Activated CD8-positive, alpha-beta memory T cell treated with anti-CD3 and anti-CD28 coated beads, Interleukin-2, amount 50 U/mL, for 4 hours (primary cell): Measurements from ENCODE around the gene TBC1D22A.

Experiments used
- DNase-seq: peaks from one replicate; pipeline ENCODE4 v3.0.0-alpha.2; 2020

Gene TBC1D22A

DNA sequence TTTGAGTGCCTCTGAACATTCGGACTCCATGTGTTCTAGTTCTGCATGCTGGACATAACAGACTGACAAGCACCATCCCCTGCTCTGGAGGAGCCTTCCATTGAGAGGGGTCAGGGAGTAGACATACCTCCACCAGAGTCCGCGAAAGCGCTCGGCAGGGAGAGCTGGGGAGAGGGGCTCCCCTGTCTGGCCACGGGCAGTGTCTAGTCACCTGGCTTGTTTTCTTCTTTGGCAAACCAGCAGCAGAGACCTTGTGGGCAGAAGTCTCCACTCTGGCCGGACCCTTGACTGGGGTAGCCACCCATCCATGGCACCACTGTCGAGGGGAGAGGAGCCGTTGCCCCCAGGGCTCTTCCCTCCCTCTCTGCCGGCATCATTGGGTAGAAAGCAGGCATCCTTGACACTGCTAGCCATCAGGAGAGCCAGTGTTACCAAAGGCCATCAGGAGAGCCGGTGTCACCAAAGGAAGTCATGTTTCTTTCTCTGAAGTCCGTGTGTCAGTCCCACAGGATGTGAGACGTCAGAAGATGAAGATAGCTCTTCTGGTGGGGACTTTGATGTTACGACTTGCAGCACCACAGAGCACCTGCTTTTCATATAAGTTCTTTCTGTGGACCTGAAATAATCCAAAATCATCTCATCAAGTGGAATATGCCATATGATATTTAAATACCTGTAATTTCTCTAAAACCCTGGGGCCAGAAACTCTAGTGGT, 305.6 kb downstream of the TBC1D22A start:
- DNase-seq, result no peak

DNA sequence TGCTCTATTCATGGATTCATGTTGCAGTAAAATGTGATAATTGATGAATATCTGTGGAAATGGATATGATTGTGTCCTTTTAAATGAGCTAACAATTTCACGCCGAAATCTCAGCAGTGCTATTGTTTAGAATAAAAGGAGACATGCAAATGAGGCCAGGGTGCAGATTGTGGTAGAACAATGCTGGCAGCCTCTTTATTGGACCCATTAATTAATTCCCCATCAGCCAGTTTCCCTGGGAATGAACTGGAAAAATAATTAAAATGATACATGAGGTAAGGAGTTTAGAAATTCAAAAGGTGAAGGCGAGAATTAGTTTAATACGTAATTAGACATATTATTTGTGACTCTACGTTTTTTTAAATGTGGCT, 306.2 kb downstream of the TBC1D22A start:
- no peak for DNase-seq

- no peak for DNase-seq
These were observed 306.8 kb downstream of the TBC1D22A start for GRCh38 chr22:47069270-47069669.

DNA sequence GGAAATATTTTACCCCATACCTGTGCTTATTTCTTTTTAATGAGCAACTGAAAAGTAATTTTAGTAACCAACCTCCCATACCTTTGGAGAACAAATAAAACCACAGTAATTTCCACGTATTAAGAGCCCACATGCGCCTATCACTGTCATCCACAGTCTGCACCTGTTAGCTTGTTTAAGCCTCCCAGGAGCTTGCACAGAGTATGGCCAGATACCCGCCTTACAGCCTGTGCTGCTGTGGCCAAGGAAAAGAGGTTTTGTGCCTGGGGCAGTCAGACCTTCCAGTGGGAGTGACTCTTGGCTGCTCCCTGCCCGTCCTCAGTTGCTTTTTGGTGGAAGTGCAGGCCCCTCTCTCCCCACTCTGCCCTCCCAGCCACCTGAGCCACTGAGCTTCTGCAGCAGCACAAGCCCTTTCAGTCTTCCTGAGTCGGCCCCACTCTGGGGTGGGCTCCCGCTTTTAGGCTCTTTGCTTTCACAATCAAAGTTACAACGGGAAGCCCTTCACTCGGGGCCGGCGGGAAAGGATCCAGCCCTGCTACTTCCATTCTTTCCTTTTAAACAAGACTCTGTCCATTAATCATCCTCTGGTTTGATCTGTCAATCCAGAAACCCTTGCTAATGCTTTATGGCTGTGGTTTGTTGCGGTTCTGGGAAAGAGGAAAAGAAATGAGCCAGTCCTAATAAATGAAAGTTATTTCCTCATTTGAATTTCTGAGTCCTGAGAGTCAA, 308.8 kb downstream of the TBC1D22A start:
- no peak for DNase-seq

- DNase-seq, result no peak
These were observed 309.6 kb downstream of the TBC1D22A start for GRCh38 chr22:47071807-47072641.

- no peak for DNase-seq
These were observed 310.2 kb downstream of the TBC1D22A start for GRCh38 chr22:47072642-47072967.

GRCh38 chr22:47073075-47073474, 310.6 kb downstream of the TBC1D22A start:
- DNase-seq, result no peak

- DNase-seq, result no peak
These were observed 311.7 kb downstream of the TBC1D22A start for GRCh38 chr22:47074105-47074504.

DNA sequence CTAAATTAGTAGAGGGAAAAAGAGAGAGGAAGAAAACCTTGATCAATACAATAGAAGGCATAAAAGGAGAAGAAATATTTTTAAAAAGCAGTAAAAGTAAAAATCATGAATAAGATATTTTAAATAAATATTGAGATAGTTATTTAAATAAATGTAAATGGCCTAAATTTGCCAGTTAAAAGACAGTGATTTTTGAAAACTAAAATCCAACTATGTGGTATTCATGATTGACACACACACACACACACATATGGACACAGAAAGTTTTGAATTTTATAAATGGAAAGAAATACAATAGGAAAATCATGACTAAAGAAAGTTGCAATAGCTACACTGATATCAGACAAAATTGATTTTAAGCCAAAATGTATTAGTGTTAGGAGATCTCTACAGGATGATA, 313.1 kb downstream of the TBC1D22A start:
- no peak for DNase-seq

DNA sequence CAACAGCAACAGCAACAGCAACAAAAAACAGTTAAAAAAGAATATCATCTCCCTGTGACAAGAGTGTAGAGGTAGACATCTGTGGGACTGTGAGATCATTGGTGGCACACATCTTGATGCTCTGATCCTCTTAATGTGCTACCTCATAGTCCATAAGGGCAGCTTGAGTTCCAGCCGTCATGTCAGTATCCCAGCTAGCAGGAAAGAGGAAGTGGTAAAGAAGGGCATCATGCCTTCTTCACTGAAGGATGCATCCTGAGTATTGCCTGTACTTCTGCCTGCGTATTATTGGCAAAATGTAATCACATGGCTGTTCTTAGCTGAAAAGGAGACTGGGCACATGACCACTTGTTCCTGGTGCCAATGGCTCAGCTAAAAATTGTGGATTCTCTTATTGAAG, 314.3 kb downstream of the TBC1D22A start:
- DNase-seq, result no peak

DNA sequence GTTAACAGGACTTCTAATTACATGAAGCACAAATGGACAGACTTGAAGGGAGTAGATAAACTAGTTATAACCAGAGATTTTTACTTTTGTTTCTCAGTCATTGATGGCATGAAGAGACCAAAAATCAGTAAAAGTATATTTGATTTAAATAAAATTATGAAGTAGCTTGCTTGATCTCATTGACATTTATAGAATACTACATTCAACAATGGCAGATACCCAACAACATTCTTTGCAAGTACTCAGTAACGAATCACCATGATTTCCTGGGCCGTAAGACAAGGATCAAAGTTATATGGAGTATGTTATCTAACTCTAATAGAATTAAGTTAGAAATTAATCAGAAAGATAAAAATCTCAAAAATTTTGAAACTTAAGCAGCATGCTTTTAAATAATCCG, 317.6 kb downstream of the TBC1D22A start:
- no peak for DNase-seq

GRCh38 chr22:47082505-47082904, 320.1 kb downstream of the TBC1D22A start:
- DNase-seq, result no peak

DNA sequence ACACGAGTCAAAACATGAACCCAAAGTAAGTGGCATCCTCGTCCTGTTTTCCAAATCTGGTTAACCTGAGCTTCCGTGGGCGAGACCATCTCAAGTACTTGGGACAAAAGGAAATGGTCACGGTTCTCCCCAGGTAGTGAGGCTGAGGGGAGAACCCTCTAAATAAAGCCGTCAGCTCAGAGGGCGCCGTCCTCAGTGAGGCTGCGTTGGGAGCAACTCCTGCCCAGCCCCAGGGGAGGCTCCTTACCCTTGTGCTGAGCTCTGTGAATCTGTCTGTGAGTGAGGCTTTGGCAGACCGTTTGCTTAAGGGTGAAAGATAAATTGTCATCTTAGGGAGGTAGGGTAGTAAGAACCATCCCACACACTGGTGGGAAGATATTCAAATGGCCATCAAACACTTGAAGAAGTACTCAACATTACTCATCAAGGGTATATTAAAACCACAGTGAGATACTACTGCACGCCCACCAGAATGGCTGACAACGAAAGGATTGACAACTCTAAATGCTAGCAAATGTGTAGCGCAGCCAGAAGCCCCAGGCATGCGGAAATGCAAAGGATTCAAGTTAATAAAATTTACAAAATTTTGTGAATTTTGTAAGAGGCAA, 321.0 kb downstream of the TBC1D22A start:
- no peak for DNase-seq

GRCh38 chr22:47084226-47084625, 321.8 kb downstream of the TBC1D22A start:
- DNase-seq, result no peak

DNA sequence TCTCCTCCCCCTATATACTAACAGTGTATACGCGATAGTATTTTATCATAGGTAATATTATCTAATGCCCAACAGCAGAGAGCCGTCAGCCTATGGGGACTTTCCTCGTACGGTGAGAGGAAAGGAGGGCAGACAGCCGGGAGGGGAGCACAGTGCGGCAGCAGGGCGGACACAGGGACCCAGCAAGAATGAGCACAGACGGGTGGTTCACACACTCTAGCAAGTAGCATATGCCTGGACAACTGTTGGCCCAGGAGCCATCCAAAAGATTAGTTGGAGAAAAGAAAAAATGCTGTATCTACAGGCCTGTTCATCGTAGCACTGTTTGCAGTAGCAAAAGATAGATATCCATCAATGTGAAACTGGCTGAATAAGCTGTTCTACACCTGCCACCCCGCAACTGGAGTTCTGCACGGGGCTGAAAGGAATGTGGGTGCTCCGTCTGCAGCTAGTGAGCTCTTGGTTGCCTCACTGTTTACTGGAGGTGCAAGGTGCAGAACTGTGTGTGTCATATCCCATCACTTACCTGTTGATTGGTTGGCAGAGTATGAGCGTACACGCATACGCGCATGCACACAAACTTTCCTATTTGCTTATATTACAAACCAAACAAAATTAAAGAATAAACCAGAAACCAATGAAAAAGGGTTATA, 324.3 kb downstream of the TBC1D22A start:
- no peak for DNase-seq

- DNase-seq, result no peak
These were observed 326.2 kb downstream of the TBC1D22A start for GRCh38 chr22:47088480-47089158.

DNA sequence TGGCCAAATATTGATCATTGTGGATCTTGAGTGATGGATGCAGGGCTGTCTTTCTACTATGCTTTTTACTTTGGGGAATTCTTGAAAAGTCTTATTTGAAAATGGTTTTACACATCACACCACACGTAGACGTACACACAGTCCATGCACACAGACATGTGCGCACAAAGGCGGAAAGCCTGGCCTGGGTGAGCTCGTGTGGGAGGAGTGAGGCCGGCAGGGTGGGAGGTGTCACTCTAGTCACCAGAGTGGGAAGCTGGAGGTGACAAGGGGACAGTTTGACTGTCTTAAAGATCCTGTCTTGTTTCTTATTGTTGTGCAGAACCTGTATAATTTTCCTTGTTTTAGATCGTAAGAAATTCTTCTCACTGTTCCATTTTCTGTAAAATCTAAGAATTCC, 326.9 kb downstream of the TBC1D22A start:
- no peak for DNase-seq

DNA sequence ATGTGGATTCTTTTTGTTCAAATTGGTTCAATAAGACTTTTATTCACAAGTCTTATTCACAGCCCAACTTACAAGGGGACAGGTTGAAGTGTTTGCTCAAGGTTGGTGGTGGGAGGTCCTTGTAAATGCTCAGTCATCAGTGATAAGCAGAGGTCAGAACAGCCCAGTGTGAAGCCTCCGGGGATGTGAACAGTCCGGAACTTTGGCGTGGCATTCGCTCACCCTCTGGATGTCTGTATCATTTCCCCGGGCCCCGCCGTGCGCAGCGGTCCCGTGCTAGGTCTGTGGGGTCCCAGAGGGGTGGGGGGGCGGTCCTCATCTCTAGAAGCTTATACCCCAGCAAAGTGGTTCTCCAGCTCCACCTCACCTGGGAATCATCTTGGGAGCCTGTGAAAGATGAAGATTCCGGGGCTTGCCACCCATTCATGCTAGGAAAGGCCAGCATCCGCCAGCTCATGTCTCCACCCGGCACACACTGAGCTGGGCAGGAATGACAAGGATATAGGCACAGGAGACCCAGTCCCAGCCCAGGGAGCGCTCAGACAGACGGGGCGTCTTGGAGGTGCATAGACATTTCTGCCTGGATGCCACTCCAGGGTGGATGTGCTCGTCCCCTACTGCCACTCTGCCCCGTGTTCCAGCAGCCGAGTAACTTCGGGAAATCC, 327.5 kb downstream of the TBC1D22A start:
- DNase-seq, result no peak

GRCh38 chr22:47090591-47091245, 328.3 kb downstream of the TBC1D22A start:
- DNase-seq, result no peak

- no peak for DNase-seq
These were observed 328.8 kb downstream of the TBC1D22A start for GRCh38 chr22:47091246-47091651.
